NCI-H1105 (cell line): ENCODE results near the gene PRDX5.
"Not testable (repeated sequence)": the region's sequence is repeated elsewhere in the genome, so short reads cannot be mapped to it uniquely, and the experiment has no call there.

ENCODE experiments used
- DNase-seq: peaks from one replicate; lab custom pipeline; 2025; lab: John Stamatoyannopoulos, UW

PRDX5 gene

GRCh38 chr11:64305691-64306562 lies 12.0 kb upstream of the PRDX5 start:
- DNase-seq: peak; percentile 51

- no peak for DNase-seq
Measured at GRCh38 chr11:64306563-64306875, 11.4 kb upstream of the PRDX5 start.

DNA sequence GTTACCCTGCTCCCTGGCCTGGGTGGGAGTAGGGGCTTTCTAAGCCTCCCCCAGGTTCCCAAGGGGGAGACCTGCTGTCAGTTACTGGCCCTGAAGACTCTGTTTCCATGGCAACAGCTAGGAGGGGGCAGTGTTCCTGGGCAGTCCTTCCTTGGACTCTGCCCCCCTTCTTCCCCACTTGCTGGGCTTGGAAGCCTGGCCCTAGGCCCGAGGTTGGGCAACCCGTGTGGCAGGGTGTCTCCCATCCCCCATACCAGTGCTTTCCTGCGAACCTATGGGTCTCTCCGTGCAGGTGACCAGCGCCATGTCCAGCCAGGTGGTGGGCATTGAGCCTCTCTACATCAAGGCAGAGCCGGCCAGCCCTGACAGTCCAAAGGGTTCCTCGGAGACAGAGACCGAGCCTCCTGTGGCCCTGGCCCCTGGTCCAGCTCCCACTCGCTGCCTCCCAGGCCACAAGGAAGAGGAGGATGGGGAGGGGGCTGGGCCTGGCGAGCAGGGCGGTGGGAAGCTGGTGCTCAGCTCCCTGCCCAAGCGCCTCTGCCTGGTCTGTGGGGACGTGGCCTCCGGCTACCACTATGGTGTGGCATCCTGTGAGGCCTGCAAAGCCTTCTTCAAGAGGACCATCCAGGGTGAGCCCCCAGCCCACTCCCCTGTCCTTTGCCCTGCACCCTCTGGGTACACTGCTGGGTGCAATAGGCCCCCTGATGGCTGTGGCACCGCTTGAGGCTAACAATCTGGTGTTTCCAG lies 10.9 kb upstream of the PRDX5 start:
- no peak for DNase-seq

- DNase-seq: not testable (repeated sequence)
Measured at GRCh38 chr11:64307795-64308194, 10.1 kb upstream of the PRDX5 start.

GRCh38 chr11:64312947-64313346 lies 5.0 kb upstream of the PRDX5 start:
- DNase-seq: no peak

- DNase-seq: no peak
Measured at GRCh38 chr11:64313491-64314145, 4.3 kb upstream of the PRDX5 start.

GRCh38 chr11:64314146-64314804 lies 3.6 kb upstream of the PRDX5 start:
- no peak for DNase-seq

GRCh38 chr11:64314805-64315561 lies 2.9 kb upstream of the PRDX5 start:
- no peak for DNase-seq

- not testable (repeated sequence) for DNase-seq
Measured at GRCh38 chr11:64315667-64316526, 2.0 kb upstream of the PRDX5 start.

DNA sequence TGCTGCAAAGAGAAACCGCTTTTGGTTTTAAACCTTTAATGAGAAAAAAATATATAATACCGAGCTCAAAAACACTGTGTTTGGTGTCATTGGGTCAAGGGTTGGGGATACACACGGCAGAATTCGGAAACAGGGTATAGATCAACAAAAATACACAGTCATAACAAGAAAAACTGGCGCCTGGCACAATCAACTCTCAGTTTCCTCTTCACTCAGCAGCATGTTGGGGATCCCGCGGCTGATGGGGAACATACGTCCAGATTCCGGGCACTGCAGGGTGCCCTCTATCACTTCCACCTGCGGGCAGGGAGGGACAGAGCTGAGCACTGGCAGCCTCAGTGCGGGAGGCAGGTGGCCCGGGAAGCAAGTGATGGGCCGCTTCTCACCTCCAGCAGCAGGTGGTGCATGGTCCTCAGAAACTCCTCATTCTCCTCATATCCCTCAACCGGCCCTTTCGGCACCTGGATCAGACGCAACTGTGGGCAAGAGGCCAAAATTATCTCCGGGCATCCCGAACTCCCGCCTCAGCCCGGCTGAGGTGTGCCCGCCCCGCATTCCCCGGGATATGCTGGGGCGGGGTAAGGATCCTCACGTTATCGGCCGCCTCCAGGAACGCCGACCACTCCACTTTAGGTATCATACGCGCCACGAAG lies 1.1 kb upstream of the PRDX5 start:
- peak; percentile 72 for DNase-seq

- peak; percentile 98 for DNase-seq
Measured at GRCh38 chr11:64317325-64317960, 478 bp upstream of the PRDX5 start, which contains the start of gene TRMT112. TRMT112 (minus strand) TSS chr11:64317559; CDS start chr11:64317526, 33 bp downstream.

DNA sequence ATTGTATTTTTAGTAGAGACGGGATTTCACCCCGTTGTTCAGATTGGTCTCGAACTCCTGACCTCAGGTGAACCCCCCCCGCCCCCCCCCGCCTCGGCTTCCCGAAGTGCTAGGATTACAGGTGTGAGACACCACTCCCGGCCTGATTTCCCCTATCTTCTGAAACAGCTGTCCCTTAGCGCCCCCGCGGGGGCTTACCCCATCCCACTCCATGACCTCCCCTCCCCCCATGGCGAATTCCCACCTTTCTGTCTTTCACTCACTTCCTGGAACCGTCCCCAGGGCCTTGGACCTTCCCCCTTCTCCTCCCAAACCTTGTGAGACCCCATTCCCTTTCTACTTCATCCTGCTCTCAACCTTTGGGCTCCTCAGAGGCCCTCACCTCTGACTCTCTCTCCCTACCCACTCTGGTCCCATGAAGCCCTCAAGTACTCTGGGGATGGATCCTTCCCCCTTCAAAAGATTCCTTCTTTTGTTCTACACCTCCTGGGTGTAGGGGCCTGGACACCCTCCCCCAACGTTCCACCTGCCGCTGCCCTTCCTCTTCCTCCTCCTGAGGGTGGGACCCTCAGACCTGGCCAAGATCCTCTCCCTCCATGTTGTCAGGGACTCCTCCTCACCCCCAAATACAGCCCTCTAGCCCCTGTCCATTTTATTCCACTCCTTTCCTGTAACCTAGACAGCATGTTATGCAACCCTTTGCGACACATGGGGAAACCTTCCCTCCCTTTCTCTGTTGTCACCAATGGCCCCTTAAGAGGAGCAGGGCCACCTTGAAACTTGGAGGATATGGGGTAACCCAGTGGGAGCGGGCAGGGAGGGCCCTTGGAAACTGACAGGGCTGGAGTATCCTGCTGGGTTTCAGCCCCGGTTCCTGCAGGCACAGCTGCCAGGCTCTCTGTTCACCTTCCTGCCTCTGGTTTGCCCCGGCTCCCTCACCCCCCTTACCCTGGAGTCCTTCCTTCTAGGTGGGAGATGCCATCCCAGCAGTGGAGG lies 1.1 kb downstream of the PRDX5 start:
- DNase-seq: no peak

- no peak for DNase-seq
Measured at GRCh38 chr11:64320556-64320955, 2.6 kb downstream of the PRDX5 start.

- no peak for DNase-seq
Measured at GRCh38 chr11:64321026-64321425, 3.1 kb downstream of the PRDX5 start.

DNA sequence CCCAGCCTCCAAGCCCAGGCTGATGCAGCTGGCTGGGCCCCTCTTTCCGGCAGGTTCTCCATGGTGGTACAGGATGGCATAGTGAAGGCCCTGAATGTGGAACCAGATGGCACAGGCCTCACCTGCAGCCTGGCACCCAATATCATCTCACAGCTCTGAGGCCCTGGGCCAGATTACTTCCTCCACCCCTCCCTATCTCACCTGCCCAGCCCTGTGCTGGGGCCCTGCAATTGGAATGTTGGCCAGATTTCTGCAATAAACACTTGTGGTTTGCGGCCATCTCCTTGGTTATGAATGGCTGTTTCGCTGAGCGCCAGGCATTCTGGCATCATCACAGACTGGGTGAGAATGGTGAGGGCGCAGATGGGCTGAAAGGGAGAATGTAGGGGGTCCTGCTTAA lies 3.6 kb downstream of the PRDX5 start:
- no peak for DNase-seq

DNA sequence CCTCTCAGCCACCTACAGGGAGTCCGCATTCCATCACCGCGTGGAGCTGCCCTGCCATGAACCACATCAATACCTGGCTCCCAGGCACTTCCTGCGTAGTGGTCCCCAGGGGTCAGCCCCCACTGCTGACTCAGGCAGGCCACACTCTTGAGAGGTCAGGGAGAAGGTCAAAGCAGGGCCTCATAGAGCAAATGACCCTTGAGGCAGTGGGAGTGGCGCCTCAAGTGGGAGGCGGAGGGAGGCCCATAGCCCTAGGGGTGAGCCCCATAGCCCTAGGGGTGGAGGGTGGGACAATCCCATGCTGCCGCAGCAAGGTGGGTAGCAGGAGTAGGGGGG lies 5.0 kb downstream of the PRDX5 start:
- no peak for DNase-seq

DNA sequence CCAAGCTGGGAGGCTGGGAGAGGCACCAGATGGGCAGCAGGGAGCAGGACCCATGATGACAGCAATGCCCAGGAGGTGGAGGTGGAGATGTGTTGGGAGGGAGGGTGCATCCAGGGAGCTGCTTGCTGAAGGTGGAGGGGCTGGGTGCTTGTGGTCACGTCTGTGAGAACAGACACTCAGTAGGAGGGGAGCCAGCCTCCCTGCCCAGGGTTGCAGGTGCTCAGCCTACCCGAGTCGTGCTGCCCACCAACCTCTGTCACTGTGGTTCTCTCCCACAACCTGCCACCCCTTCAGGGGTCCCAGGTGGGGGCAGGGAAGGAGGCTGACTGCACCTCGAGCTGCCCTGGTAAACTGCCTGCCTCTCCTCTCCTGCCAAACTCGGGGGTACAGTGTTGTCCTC lies 5.5 kb downstream of the PRDX5 start:
- no peak for DNase-seq

DNA sequence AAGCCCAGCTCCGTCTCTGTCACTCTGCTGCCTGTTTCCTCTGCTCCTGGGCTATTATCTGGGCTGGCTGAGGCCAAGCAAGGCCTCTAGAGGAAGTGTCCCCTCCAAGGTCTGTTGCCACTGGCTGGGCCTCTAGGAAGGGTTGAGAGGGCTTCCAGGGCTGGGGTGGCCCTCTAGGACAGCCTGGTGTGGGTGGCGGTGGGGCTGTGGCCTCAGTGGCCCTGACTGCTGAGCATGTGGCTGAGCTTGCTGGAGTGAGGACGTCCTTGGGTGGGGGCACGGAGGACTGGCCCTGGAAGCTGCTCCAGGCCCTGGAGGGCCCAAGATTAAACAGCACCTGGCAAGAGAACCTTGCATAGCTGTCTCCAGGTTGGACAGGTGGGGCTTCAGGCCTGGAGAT lies 6.1 kb downstream of the PRDX5 start:
- DNase-seq: not testable (repeated sequence)
